22Rv1 (cell line): Measurements from ENCODE around the gene ARHGEF10L.

Source experiments
- CTCF ChIP-seq: fragments of 450-650 bp; IDR thresholded peaks from 2 replicates; pipeline ENCODE4 v1.5.1; 2017; ENCODE audit warnings: mild to moderate bottlenecking
- ZFX ChIP-seq: fragments of 450-650 bp; IDR thresholded peaks from 2 replicates; pipeline ENCODE4 v1.6.1; 2017; ENCODE audit warnings: antibody characterized with exemption, borderline replicate concordance

GRCh38 chr1:17511188-17511587 lies 28.3 kb upstream of the ARHGEF10L start:
- no peak for TF ChIP-seq CTCF
- TF ChIP-seq ZFX = no peak
